H9 (cell line): ENCODE results near the gene CLIP1. TPM values are rescaled to one million over a fixed set of nuclear protein-coding genes. Genes with fewer than 3 reads are reported as not detected.

Experiments
- DNase-seq: peaks from one replicate; pipeline ENCODE4 v3.0.0-alpha.2; 2017
- H2AFZ ChIP-seq: one replicate; pipeline ENCODE4 v1.6.1; 2013; ENCODE audit warnings: mild to moderate bottlenecking, low read length, control low read depth, moderate library complexity
- H2AK5ac ChIP-seq: 2 replicates; pipeline ENCODE4 v1.6.1; 2013; ENCODE audit warnings: low read length, control low read depth, mixed read lengths; ENCODE audit not compliant: insufficient read length
- H2BK120ac ChIP-seq: one replicate; pipeline ENCODE4 v1.6.1; 2013; ENCODE audit warnings: low read depth, mild to moderate bottlenecking, low read length, control low read depth, inconsistent platforms; ENCODE audit not compliant: poor library complexity, severe bottlenecking
- H2BK12ac ChIP-seq: 2 replicates; pipeline ENCODE4 v1.6.1; 2013; ENCODE audit warnings: low read length, control low read depth, mixed read lengths, low read depth; ENCODE audit not compliant: insufficient read length
- H2BK15ac ChIP-seq: 2 replicates; pipeline ENCODE4 v1.6.1; 2013; ENCODE audit warnings: low read depth, low read length, control low read depth
- H2BK20ac ChIP-seq: one replicate; pipeline ENCODE4 v1.6.1; 2013; ENCODE audit warnings: low read depth, mild to moderate bottlenecking, low read length, control low read depth, inconsistent platforms; ENCODE audit not compliant: poor library complexity, severe bottlenecking
- H2BK5ac ChIP-seq: 2 replicates; pipeline ENCODE4 v1.6.1; 2013; ENCODE audit warnings: low read length, control low read depth, mixed read lengths; ENCODE audit not compliant: insufficient read length
- H3K14ac ChIP-seq: 2 replicates; pipeline ENCODE4 v1.6.1; 2013; ENCODE audit warnings: low read length, control low read depth; ENCODE audit not compliant: insufficient read depth
- H3K18ac ChIP-seq: 2 replicates; pipeline ENCODE4 v1.6.1; 2013; ENCODE audit warnings: low read depth, mild to moderate bottlenecking, mixed read lengths, low read length, control low read depth; ENCODE audit not compliant: insufficient read length
- H3K23ac ChIP-seq: 2 replicates; pipeline ENCODE4 v1.6.1; 2013; ENCODE audit warnings: low read length, control low read depth, mixed read lengths, low read depth; ENCODE audit not compliant: insufficient read length
- H3K23me2 ChIP-seq: 2 replicates; pipeline ENCODE4 v1.6.1; 2013; ENCODE audit warnings: low read depth, mild to moderate bottlenecking, mixed read lengths, low read length, control low read depth; ENCODE audit not compliant: insufficient read length, poor library complexity, severe bottlenecking
- H3K27ac ChIP-seq: 2 replicates; pipeline ENCODE4 v1.5.1; 2013; ENCODE audit warnings: low read length, control low read depth, mixed read lengths, low read depth; ENCODE audit not compliant: insufficient read length
- H3K27me3 ChIP-seq: 2 replicates; pipeline ENCODE4 v1.6.1; 2013; ENCODE audit warnings: low read length, control low read depth, inconsistent platforms; ENCODE audit not compliant: insufficient read depth
- H3K4ac ChIP-seq: 2 replicates; pipeline ENCODE4 v1.6.1; 2013; ENCODE audit warnings: low read depth, mild to moderate bottlenecking, control low read depth, inconsistent platforms, low read length, moderate library complexity
- H3K4me1 ChIP-seq: 2 replicates; pipeline ENCODE4 v1.6.1; 2013; ENCODE audit warnings: low read length, control low read depth, inconsistent platforms; ENCODE audit not compliant: insufficient read depth
- H3K4me2 ChIP-seq: 2 replicates; pipeline ENCODE4 v1.6.1; 2013; ENCODE audit warnings: low read length, control low read depth, mixed read lengths; ENCODE audit not compliant: insufficient read length, insufficient read depth
- H3K56ac ChIP-seq: 2 replicates; pipeline ENCODE4 v1.6.1; 2013; ENCODE audit warnings: low read depth, mild to moderate bottlenecking, mixed read lengths, low read length, control low read depth; ENCODE audit not compliant: insufficient read length
- H3K79me1 ChIP-seq: 2 replicates; pipeline ENCODE4 v1.6.1; 2013; ENCODE audit warnings: low read depth, mild to moderate bottlenecking, moderate library complexity, low read length, control low read depth, inconsistent platforms; ENCODE audit not compliant: insufficient read depth, poor library complexity, severe bottlenecking
- H3K79me2 ChIP-seq: 2 replicates; pipeline ENCODE4 v1.6.1; 2013; ENCODE audit warnings: low read length, control low read depth, inconsistent platforms; ENCODE audit not compliant: insufficient read depth
- H3K9ac ChIP-seq: 2 replicates; pipeline ENCODE4 v1.6.1; 2013; ENCODE audit warnings: low read length, control low read depth, mixed read lengths; ENCODE audit not compliant: insufficient read length; ENCODE audit errors: extremely low read depth
- H3K9me3 ChIP-seq: one replicate; pipeline ENCODE4 v1.6.1; 2013; ENCODE audit warnings: low read depth, low read length, inconsistent platforms; ENCODE audit not compliant: control insufficient read depth
- H3T11ph ChIP-seq: one replicate; pipeline ENCODE4 v1.6.1; 2013; ENCODE audit warnings: mild to moderate bottlenecking, low read length, control low read depth, inconsistent platforms
- H4K20me1 ChIP-seq: one replicate; pipeline ENCODE4 v1.6.1; 2013; ENCODE audit not compliant: control insufficient read depth, insufficient read length, insufficient read depth
- H4K5ac ChIP-seq: 2 replicates; pipeline ENCODE4 v1.6.1; 2013; ENCODE audit warnings: low read depth, mild to moderate bottlenecking, mixed read lengths, low read length, control low read depth; ENCODE audit not compliant: insufficient read length
- H4K8ac ChIP-seq: replicated peaks from 2 replicates; pipeline ENCODE4 v1.6.1; 2013; ENCODE audit warnings: low read length, control low read depth, mixed read lengths, low read depth; ENCODE audit not compliant: insufficient read length
- H4K91ac ChIP-seq: 2 replicates; pipeline ENCODE4 v1.6.1; 2013; ENCODE audit warnings: low read depth, mild to moderate bottlenecking, moderate library complexity, mixed read lengths, low read length, control low read depth; ENCODE audit not compliant: insufficient read length
- H3K27ac Mint-ChIP-seq, 3 experiments: 2 replicates in 2 of 3; 3 replicates in 1 of 3; pipeline ENCODE4 v1.8.0; 2020 to 2021; ENCODE audit warnings: mixed read lengths in 3 of 3, mild to moderate bottlenecking in 1 of 3, moderate library complexity in 1 of 3
- H3K27me3 Mint-ChIP-seq: 2 replicates; pipeline ENCODE4 v1.8.0; 2021; ENCODE audit warnings: low read depth, mild to moderate bottlenecking, moderate library complexity, mixed read lengths
- H3K36me3 Mint-ChIP-seq, 3 experiments: 2 replicates in 2 of 3; 3 replicates in 1 of 3; pipeline ENCODE4 v1.8.0; 2020 to 2021; ENCODE audit warnings: low read depth in 3 of 3, mixed read lengths in 3 of 3; ENCODE audit not compliant: insufficient read depth in 1 of 3
- H3K4me1 Mint-ChIP-seq, 2 experiments: 2 replicates each; pipeline ENCODE4 v1.8.0; 2020; ENCODE audit warnings: mixed read lengths in 2 of 2
- H3K4me3 Mint-ChIP-seq, 2 experiments: 2 replicates in 1 of 2; 3 replicates in 1 of 2; pipeline ENCODE4 v1.8.0; 2020 to 2021; ENCODE audit warnings: mild to moderate bottlenecking in 2 of 2, mixed read lengths in 2 of 2, moderate library complexity in 1 of 2
- H3K9me3 Mint-ChIP-seq, 2 experiments: 2 replicates in 1 of 2; 3 replicates in 1 of 2; pipeline ENCODE4 v1.8.0; 2020; ENCODE audit warnings: mild to moderate bottlenecking in 2 of 2, mixed read lengths in 2 of 2, moderate library complexity in 1 of 2
- CTCF ChIP-seq: fragments of 200-600 bp; sonication (generic); conservative IDR thresholded peaks from 3 replicates; pipeline ENCODE4 v1.8.0; 2021; ENCODE audit warnings: antibody characterized with exemption, mild to moderate bottlenecking
- WGBS: extraction: QIAGEN DNeasy Blood & Tissue Kit; methylation state at CpG from one replicate; pipeline ENCODE4 v1.1.7; 2013; ENCODE audit warnings: missing lambda C conversion rate, low lambda C conversion rate, mixed read lengths; ENCODE audit not compliant: insufficient read length; ENCODE audit errors: extremely low coverage; 5-methylcytosine and 5-hydroxymethylcytosine counted together
- total RNA-seq: library from RNA; stranded (reverse); gene quantifications from 2 replicates; pipeline ENCODE4 v1.2.1, GENCODE V29; 2021

The CLIP1 gene
- total RNA-seq, 1 experiment from 2014 or later = 23.6 TPM

GRCh38 chr12:122355706-122356105, 66.8 kb downstream of the CLIP1 start:
- Histone ChIP-seq H3K27ac (no peak overlapping the region), H3K9me3 (no peaks in the 10 kb centered on the region), H3K23me2 (no peaks in the 10 kb centered on the region), H2AFZ (no peak overlapping the region), H3K14ac (no peak overlapping the region), H3K4me2 (no peak overlapping the region), H2AK5ac (no peak overlapping the region), H3T11ph (no peak overlapping the region), H2BK5ac (no peak overlapping the region), H3K56ac (no peak overlapping the region), H3K4ac (no peak overlapping the region), H4K91ac (no peak overlapping the region), H2BK20ac (no peak overlapping the region), H4K8ac (no peak overlapping the region), H3K9ac (no peak overlapping the region), H3K27me3 (no peaks in the 10 kb centered on the region), H2BK12ac (no peak overlapping the region), H4K5ac (no peak overlapping the region), H3K79me2 (no peaks in the 10 kb centered on the region), H3K4me1 (no peaks in the 10 kb centered on the region), H3K18ac (no peak overlapping the region), H3K23ac (no peak overlapping the region), H4K20me1 (no peaks in the 10 kb centered on the region), H3K79me1 (no peaks in the 10 kb centered on the region), H2BK120ac (no peak overlapping the region), H2BK15ac (no peak overlapping the region)
- H3K27ac Mint-ChIP-seq = no peak overlapping the region
- H3K4me1 Mint-ChIP-seq = 0 out of 4 replicates have a peak, but pooled peaks cover 0 to 2% of the 10 kb centered on the region in 2 experiments
- peaks cover 11 to 44% (median 39%) of the 10 kb centered on the region in 3 experiments for H3K36me3 Mint-ChIP-seq
- H3K27me3 Mint-ChIP-seq = no peaks in the 10 kb centered on the region
- WGBS = no CpG with 5 or more reads among the region's 11 CpGs
- H3K4me3 Mint-ChIP-seq = no peak overlapping the region
- no peak for TF ChIP-seq CTCF
- DNase-seq = no peak
- H3K9me3 Mint-ChIP-seq = peaks cover 6% of the 10 kb centered on the region in 2 experiments; a peak in 4 of 5 replicates
